Measurements from ENCODE around the gene CMSS1. TPM values are rescaled to one million over a fixed set of nuclear protein-coding genes. Genes with fewer than 3 reads are reported as not detected.

Gene CMSS1
- total RNA-seq, 4 donors from 2014 or later: 9.2 to 18.5 (median 12.9) TPM

GRCh38 chr3:100165926-100166550 lies 348.4 kb downstream of the CMSS1 start:
- intact Hi-C loops (cut with DNase I): no loop called here
- peaks cover 0 to 5% (median 3%) of the 10 kb centered on the region in 3 donors for H3K4me1 ChIP-seq
- no peaks in the 10 kb centered on the region for H3K27me3 ChIP-seq
- 82 to 93% methylated on average over 2 of the region's 2 CpGs for WGBS, 2 donors
- no peak for DNase-seq
- no peak overlapping the region for H3K27ac ChIP-seq
- H3K9me3 ChIP-seq: no peaks in the 10 kb centered on the region
- no peak overlapping the region for H3K4me3 ChIP-seq
- H3K36me3 ChIP-seq: peaks cover 0 to 5% (median 0%) of the 10 kb centered on the region in 3 donors
- TF ChIP-seq POLR2A (IDR thresholded peaks at IDR 0.05): no peak
- TF ChIP-seq, protein P1, sequence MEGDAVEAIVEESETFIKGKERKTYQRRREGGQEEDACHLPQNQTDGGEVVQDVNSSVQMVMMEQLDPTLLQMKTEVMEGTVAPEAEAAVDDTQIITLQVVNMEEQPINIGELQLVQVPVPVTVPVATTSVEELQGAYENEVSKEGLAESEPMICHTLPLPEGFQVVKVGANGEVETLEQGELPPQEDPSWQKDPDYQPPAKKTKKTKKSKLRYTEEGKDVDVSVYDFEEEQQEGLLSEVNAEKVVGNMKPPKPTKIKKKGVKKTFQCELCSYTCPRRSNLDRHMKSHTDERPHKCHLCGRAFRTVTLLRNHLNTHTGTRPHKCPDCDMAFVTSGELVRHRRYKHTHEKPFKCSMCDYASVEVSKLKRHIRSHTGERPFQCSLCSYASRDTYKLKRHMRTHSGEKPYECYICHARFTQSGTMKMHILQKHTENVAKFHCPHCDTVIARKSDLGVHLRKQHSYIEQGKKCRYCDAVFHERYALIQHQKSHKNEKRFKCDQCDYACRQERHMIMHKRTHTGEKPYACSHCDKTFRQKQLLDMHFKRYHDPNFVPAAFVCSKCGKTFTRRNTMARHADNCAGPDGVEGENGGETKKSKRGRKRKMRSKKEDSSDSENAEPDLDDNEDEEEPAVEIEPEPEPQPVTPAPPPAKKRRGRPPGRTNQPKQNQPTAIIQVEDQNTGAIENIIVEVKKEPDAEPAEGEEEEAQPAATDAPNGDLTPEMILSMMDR (IDR thresholded peaks at IDR 0.05): no peak

DNA sequence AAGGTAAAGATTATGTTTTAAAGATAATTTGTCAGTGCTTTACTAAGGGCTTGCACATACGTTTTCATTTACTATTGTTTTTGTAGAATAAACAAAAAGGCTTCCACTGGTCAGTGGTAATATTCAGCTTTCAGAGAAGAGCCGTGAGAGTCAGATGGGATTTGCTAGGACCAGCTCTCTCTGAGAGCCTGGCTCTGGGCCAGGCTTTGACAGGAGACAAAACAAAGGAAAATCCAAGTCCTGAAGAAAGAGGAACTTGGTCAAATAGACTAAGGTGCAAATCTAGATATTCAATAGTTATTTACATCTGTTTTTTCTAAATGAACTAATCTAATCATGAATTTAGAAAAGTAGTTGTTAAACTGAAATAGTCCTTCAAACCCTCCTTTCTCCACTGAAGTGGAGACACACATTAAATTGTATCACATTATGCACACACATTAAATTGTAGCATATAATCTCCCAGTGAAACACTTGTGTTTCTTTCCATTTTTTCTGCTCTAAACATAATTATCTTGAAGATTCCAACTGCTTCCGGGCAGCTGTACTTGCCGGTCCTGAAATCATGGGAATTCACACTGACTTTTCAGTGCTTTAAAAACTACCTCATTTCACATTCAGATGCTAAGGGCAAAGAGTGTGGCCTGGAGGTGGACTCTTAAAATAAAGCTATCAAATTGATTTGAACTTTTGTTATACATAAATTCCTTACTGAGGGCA lies 351.7 kb downstream of the CMSS1 start:
- intact Hi-C loops (cut with DNase I): no loop called here
- H3K27ac ChIP-seq: no peak overlapping the region
- H3K4me1 ChIP-seq: peaks cover 0 to 5% (median 0%) of the 10 kb centered on the region in 3 donors
- whole genome bisulfite sequencing, 2 donors: 60 to 64% methylated on average over 4 of the region's 4 CpGs
- no peak for TF ChIP-seq POLR2A (IDR thresholded peaks at IDR 0.05)
- TF ChIP-seq, protein P1 (IDR thresholded peaks at IDR 0.05): no peak
- DNase-seq: no peak
- no peak overlapping the region for H3K4me3 ChIP-seq
- H3K27me3 ChIP-seq: no peaks in the 10 kb centered on the region
- peaks cover 0 to 16% (median 0%) of the 10 kb centered on the region in 3 donors for H3K36me3 ChIP-seq
- no peaks in the 10 kb centered on the region for H3K9me3 ChIP-seq

GRCh38 chr3:100170486-100170885 lies 352.8 kb downstream of the CMSS1 start:
- intact Hi-C loops (cut with DNase I): no loop called here
- WGBS, 2 donors: 90% methylated on average over 3 of the region's 3 CpGs
- H3K4me1 ChIP-seq: peaks cover 0 to 5% (median 0%) of the 10 kb centered on the region in 3 donors
- TF ChIP-seq POLR2A (IDR thresholded peaks at IDR 0.05): no peak
- TF ChIP-seq, protein P1 (IDR thresholded peaks at IDR 0.05): no peak
- H3K27me3 ChIP-seq: no peaks in the 10 kb centered on the region
- no peaks in the 10 kb centered on the region for H3K9me3 ChIP-seq
- no peak overlapping the region for H3K4me3 ChIP-seq
- no peak overlapping the region for H3K27ac ChIP-seq
- DNase-seq: no peak
- peaks cover 0 to 16% (median 0%) of the 10 kb centered on the region in 3 donors for H3K36me3 ChIP-seq

DNA sequence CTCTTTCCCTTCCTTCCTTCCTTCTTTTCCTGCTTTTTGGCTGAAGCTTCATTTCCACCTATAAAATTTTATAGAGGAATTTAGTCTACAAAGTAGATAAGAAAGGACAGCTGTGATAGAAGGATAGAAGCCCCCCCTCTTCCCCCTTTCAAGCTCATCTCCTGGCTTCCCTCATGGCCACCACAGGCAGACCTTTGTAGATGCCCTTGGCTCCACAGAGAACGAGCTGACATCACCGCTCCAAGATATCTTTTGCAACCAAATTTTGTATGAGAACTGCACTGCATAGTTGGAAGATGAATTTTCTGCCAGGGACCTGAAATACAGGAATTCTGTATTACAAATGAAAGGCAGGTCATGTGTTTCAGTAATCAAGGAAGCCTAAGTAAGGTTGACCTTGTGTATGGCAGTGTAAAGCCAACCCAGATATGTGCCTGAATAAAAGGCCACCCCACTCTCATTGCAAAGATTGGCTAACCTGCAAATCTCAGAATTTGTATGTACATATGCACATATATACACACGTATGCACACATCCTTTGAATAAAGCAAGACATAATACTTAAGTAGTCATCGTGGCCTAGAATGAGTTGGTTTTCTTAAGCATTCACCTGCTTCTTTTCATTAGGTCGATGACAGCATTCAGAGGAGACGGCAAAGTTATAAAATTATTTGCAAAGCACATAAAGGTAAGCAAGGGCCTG lies 353.7 kb downstream of the CMSS1 start:
- H3K4me1 ChIP-seq: peaks cover 0 to 5% (median 0%) of the 10 kb centered on the region in 3 donors
- no peak overlapping the region for H3K27ac ChIP-seq
- H3K36me3 ChIP-seq: peaks cover 0 to 16% (median 0%) of the 10 kb centered on the region in 3 donors
- no peaks in the 10 kb centered on the region for H3K27me3 ChIP-seq
- no peaks in the 10 kb centered on the region for H3K9me3 ChIP-seq
- no peak overlapping the region for H3K4me3 ChIP-seq
- 90 to 97% methylated on average over 6 of the region's 6 CpGs for WGBS, 2 donors
- intact Hi-C loops (cut with DNase I): no loop called here
- TF ChIP-seq, protein P1 (IDR thresholded peaks at IDR 0.05): no peak
- no peak for TF ChIP-seq POLR2A (IDR thresholded peaks at IDR 0.05)
- no peak for DNase-seq

DNA sequence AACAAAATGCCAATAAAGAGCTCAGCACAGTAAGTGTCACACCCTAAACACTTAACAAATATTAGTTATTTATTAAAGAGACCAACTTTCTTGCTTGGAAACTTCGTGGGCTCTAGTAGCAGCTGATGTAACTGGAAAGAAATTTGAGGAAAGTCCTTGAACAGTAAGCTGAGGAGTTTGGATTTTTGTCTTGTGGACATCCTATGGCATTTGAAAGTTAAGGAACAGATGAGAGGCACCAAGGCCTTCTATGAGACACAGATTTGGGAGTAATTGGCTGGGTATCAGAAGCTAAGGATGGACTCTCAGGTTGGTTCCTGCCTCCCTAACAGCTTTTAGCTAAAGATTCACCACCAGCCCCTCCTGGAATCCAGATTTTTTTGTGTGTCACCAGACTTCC lies 356.3 kb downstream of the CMSS1 start:
- no peak for TF ChIP-seq POLR2A (IDR thresholded peaks at IDR 0.05)
- TF ChIP-seq, protein P1 (IDR thresholded peaks at IDR 0.05): no peak
- peaks cover 0 to 2% (median 0%) of the 10 kb centered on the region in 3 donors for H3K9me3 ChIP-seq
- peaks cover 0 to 5% (median 0%) of the 10 kb centered on the region in 3 donors for H3K4me1 ChIP-seq
- no peak for DNase-seq
- H3K36me3 ChIP-seq: peaks cover 0 to 25% (median 0%) of the 10 kb centered on the region in 3 donors
- 65 to 84% methylated on average over 1 of the region's 1 CpG for WGBS, 2 donors
- no peak overlapping the region for H3K27ac ChIP-seq
- intact Hi-C loops (cut with DNase I): no loop called here
- no peak overlapping the region for H3K4me3 ChIP-seq
- H3K27me3 ChIP-seq: no peaks in the 10 kb centered on the region
